GM23338 (cell line): ENCODE measurements around the gene RBM23. TPM values are rescaled to one million over a fixed set of nuclear protein-coding genes. Genes with fewer than 3 reads are reported as not detected.

ENCODE experiments used
- ATAC-seq: fragments of 200-7000 bp; cut with Tn5 transposase; 3 replicates; pipeline ENCODE4 v1.9.1; 2020
- DNase-seq: peaks from one replicate; pipeline ENCODE4 v3.0.0-alpha.2; 2015; ENCODE audit warnings: low spot score
- H2AFZ ChIP-seq: fragments of 200-600 bp; sonication (generic); 2 replicates; pipeline ENCODE4 v1.8.0; 2016; ENCODE audit warnings: antibody characterized with exemption, mild to moderate bottlenecking, moderate library complexity
- H3F3A ChIP-seq: fragments of 200-600 bp; sonication (generic); replicated peaks from 2 replicates; pipeline ENCODE4 v1.8.0; 2017; ENCODE audit warnings: antibody characterized with exemption, mixed run types, low read depth
- H3K27ac ChIP-seq: fragments of 200-600 bp; sonication (generic); 2 replicates; pipeline ENCODE4 v1.6.1; 2016; ENCODE audit warnings: low read depth
- H3K27me3 ChIP-seq: fragments of 200-600 bp; sonication (generic); 2 replicates; pipeline ENCODE4 v1.8.0; 2016; ENCODE audit warnings: mild to moderate bottlenecking, mixed run types, moderate library complexity; ENCODE audit not compliant: insufficient read depth
- H3K36me3 ChIP-seq: fragments of 200-600 bp; sonication (generic); 2 replicates; pipeline ENCODE4 v1.8.0; 2016; ENCODE audit warnings: mild to moderate bottlenecking; ENCODE audit not compliant: insufficient read depth
- H3K4me1 ChIP-seq: fragments of 200-600 bp; sonication (generic); 2 replicates; pipeline ENCODE4 v1.8.0; 2016; ENCODE audit warnings: mild to moderate bottlenecking, moderate library complexity; ENCODE audit not compliant: insufficient read depth
- H3K4me2 ChIP-seq: fragments of 200-600 bp; sonication (generic); 2 replicates; pipeline ENCODE4 v1.7.1; 2017; ENCODE audit warnings: mixed run types
- H3K4me3 ChIP-seq: fragments of 200-600 bp; sonication (generic); 2 replicates; pipeline ENCODE4 v1.6.1; 2016; ENCODE audit warnings: mixed run types
- H3K79me2 ChIP-seq: fragments of 200-600 bp; sonication (generic); replicated peaks from 2 replicates; pipeline ENCODE4 v1.8.0; 2017; ENCODE audit warnings: mild to moderate bottlenecking; ENCODE audit not compliant: insufficient read depth
- H3K9me2 ChIP-seq: fragments of 200-600 bp; sonication (generic); 2 replicates; pipeline ENCODE4 v1.8.0; 2017; ENCODE audit not compliant: insufficient read depth
- H4K20me1 ChIP-seq: fragments of 200-600 bp; sonication (generic); replicated peaks from 2 replicates; pipeline ENCODE4 v1.8.0; 2017; ENCODE audit warnings: mild to moderate bottlenecking; ENCODE audit not compliant: insufficient read depth
- H3K27ac Mint-ChIP-seq: 2 replicates; pipeline ENCODE4 v1.8.0; 2020; ENCODE audit warnings: inconsistent platforms, mild to moderate bottlenecking, moderate library complexity, mixed read lengths
- H3K27me3 Mint-ChIP-seq: 3 replicates; pipeline ENCODE4 v1.8.0; 2022; ENCODE audit warnings: low read depth, mild to moderate bottlenecking, moderate library complexity, mixed read lengths, inconsistent platforms; ENCODE audit not compliant: insufficient read depth, poor library complexity
- H3K36me3 Mint-ChIP-seq: 3 replicates; pipeline ENCODE4 v1.8.0; 2021; ENCODE audit warnings: low read depth, mild to moderate bottlenecking, inconsistent platforms, moderate library complexity, mixed read lengths
- H3K4me1 Mint-ChIP-seq: 3 replicates; pipeline ENCODE4 v1.8.0; 2020; ENCODE audit warnings: mild to moderate bottlenecking, inconsistent platforms, mixed read lengths
- H3K4me3 Mint-ChIP-seq: 3 replicates; pipeline ENCODE4 v1.8.0; 2021; ENCODE audit warnings: moderate library complexity, mild to moderate bottlenecking, inconsistent platforms, mixed read lengths
- H3K9me3 Mint-ChIP-seq: 3 replicates; pipeline ENCODE4 v1.8.0; 2020; ENCODE audit warnings: moderate library complexity, mild to moderate bottlenecking, inconsistent platforms, mixed read lengths
- EZH2 ChIP-seq: fragments of 200-600 bp; sonication (generic); IDR thresholded peaks from one replicate; pipeline ENCODE4 v1.8.0; 2017; ENCODE audit warnings: antibody characterized with exemption, mild to moderate bottlenecking, low read depth; ENCODE audit not compliant: unreplicated experiment
- EZH2phosphoT487 ChIP-seq: fragments of 200-600 bp; sonication (generic); IDR thresholded peaks from one replicate; pipeline ENCODE4 v1.8.1; 2018; ENCODE audit warnings: antibody characterized with exemption; ENCODE audit not compliant: unreplicated experiment
- JUNB ChIP-seq: IDR thresholded peaks from one replicate; pipeline ENCODE4 v1.6.1; 2016; ENCODE audit warnings: antibody characterized with exemption; ENCODE audit not compliant: unreplicated experiment
- NANOG ChIP-seq: IDR thresholded peaks from 2 replicates; pipeline ENCODE4 v1.6.1; 2016; ENCODE audit warnings: antibody characterized with exemption, borderline replicate concordance
- POLR2AphosphoS5 ChIP-seq: IDR thresholded peaks from 2 replicates; pipeline ENCODE4 v1.6.1; 2016; ENCODE audit warnings: antibody characterized with exemption, low read depth
- STAT1 ChIP-seq: IDR thresholded peaks from one replicate; pipeline ENCODE4 v1.6.1; 2016; ENCODE audit warnings: antibody characterized with exemption; ENCODE audit not compliant: unreplicated experiment
- ZNF114 ChIP-seq: fragments of 250-450 bp; sonication (Bioruptor Pico); IDR thresholded peaks from 2 replicates; pipeline ENCODE4 v1.5.0; 2020; ENCODE audit warnings: mild to moderate bottlenecking, moderate library complexity
- polyA plus RNA-seq: library from polyadenylated mRNA; unstranded; fragments of >200 nt; fragmentation: Nextera tagmentation; extraction: Ambion mirVana; gene quantifications from 2 replicates; pipeline ENCODE4 v1.2.1, GENCODE V29; 2016
- total RNA-seq: library from RNA; depleted of rRNA; stranded (reverse); fragments of >200 nt; shearing (Covaris generic); gene quantifications from 2 replicates; pipeline ENCODE4 v1.2.3, GENCODE V29; 2014
- TF ChIP-seq, protein P1 (sequence below): IDR thresholded peaks from 2 replicates; pipeline ENCODE4 v1.6.1; 2016; ENCODE audit warnings: antibody characterized with exemption
- TF ChIP-seq, protein P2 (sequence below): fragments of 250-450 bp; sonication (Bioruptor Pico); IDR thresholded peaks from 2 replicates; pipeline ENCODE4 v1.5.0; 2020; ENCODE audit warnings: mild to moderate bottlenecking, moderate library complexity
- TF ChIP-seq, protein P3 (sequence below), 2 experiments: fragments of 200-600 bp in 1 of 2; sonication (generic) in 1 of 2; conservative IDR thresholded peaks; 2 replicates each; pipeline versions ENCODE4 v1.5.1 to v1.6.1; 2016 to 2017; ENCODE audit warnings: antibody characterized with exemption in 2 of 2, low read depth in 2 of 2, mild to moderate bottlenecking in 2 of 2, moderate library complexity in 1 of 2
- TF ChIP-seq, protein P4 (sequence below): IDR thresholded peaks from one replicate; pipeline ENCODE4 v1.6.1; 2018; ENCODE audit warnings: antibody characterized with exemption; ENCODE audit not compliant: unreplicated experiment

RBM23 gene
- total and polyA plus RNA-seq, 2 experiments from 2014 or later: 14.4 to 52.8 TPM

DNA sequence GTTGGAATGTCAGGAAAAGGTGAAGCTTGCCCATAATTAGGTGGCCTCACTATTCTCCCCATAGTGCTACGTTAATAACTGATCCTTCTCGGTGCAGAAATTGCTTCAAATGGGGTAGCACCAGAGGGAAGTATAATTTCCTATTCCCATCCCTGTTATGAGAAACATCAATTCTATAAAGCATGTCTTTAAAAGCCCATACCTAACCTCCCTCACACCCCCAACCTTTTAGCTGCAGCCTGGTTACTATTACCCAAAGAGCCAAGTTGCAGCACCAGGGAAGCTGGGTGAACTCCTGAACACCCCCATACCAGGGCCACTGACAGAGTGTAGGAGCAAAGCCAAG, 15.2 kb downstream of the RBM23 start:
- Histone ChIP-seq H4K20me1 (peaks cover 4% of the 10 kb centered on the region), H3F3A (peaks cover 16% of the 10 kb centered on the region), H3K4me3 (no peak overlapping the region), H3K4me2 (no peak overlapping the region), H3K9me2 (no peaks in the 10 kb centered on the region), H3K79me2 (no peaks in the 10 kb centered on the region), H3K36me3 (peaks cover 54% of the 10 kb centered on the region), H2AFZ (no peak overlapping the region), H3K4me1 (peaks cover 13% of the 10 kb centered on the region), H3K27ac (no peak overlapping the region), H3K27me3 (peaks cover 4% of the 10 kb centered on the region)
- Mint-ChIP-seq H3K4me1 (peaks cover 3% of the 10 kb centered on the region), H3K9me3 (no peaks in the 10 kb centered on the region), H3K36me3 (peaks cover 70% of the 10 kb centered on the region), H3K4me3 (no peak overlapping the region), H3K27me3 (peaks cover 5% of the 10 kb centered on the region), H3K27ac (no peak overlapping the region)
- ATAC-seq (no peak), DNase-seq (no peak)
- no peak for TF ChIP-seq EZH2
- TF ChIP-seq EZH2phosphoT487: no peak
- no peak for TF ChIP-seq JUNB
- no peak for TF ChIP-seq POLR2AphosphoS5
- TF ChIP-seq NANOG: no peak
- TF ChIP-seq, protein P1, sequence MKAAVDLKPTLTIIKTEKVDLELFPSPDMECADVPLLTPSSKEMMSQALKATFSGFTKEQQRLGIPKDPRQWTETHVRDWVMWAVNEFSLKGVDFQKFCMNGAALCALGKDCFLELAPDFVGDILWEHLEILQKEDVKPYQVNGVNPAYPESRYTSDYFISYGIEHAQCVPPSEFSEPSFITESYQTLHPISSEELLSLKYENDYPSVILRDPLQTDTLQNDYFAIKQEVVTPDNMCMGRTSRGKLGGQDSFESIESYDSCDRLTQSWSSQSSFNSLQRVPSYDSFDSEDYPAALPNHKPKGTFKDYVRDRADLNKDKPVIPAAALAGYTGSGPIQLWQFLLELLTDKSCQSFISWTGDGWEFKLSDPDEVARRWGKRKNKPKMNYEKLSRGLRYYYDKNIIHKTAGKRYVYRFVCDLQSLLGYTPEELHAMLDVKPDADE: no peak
- TF ChIP-seq, protein P2, sequence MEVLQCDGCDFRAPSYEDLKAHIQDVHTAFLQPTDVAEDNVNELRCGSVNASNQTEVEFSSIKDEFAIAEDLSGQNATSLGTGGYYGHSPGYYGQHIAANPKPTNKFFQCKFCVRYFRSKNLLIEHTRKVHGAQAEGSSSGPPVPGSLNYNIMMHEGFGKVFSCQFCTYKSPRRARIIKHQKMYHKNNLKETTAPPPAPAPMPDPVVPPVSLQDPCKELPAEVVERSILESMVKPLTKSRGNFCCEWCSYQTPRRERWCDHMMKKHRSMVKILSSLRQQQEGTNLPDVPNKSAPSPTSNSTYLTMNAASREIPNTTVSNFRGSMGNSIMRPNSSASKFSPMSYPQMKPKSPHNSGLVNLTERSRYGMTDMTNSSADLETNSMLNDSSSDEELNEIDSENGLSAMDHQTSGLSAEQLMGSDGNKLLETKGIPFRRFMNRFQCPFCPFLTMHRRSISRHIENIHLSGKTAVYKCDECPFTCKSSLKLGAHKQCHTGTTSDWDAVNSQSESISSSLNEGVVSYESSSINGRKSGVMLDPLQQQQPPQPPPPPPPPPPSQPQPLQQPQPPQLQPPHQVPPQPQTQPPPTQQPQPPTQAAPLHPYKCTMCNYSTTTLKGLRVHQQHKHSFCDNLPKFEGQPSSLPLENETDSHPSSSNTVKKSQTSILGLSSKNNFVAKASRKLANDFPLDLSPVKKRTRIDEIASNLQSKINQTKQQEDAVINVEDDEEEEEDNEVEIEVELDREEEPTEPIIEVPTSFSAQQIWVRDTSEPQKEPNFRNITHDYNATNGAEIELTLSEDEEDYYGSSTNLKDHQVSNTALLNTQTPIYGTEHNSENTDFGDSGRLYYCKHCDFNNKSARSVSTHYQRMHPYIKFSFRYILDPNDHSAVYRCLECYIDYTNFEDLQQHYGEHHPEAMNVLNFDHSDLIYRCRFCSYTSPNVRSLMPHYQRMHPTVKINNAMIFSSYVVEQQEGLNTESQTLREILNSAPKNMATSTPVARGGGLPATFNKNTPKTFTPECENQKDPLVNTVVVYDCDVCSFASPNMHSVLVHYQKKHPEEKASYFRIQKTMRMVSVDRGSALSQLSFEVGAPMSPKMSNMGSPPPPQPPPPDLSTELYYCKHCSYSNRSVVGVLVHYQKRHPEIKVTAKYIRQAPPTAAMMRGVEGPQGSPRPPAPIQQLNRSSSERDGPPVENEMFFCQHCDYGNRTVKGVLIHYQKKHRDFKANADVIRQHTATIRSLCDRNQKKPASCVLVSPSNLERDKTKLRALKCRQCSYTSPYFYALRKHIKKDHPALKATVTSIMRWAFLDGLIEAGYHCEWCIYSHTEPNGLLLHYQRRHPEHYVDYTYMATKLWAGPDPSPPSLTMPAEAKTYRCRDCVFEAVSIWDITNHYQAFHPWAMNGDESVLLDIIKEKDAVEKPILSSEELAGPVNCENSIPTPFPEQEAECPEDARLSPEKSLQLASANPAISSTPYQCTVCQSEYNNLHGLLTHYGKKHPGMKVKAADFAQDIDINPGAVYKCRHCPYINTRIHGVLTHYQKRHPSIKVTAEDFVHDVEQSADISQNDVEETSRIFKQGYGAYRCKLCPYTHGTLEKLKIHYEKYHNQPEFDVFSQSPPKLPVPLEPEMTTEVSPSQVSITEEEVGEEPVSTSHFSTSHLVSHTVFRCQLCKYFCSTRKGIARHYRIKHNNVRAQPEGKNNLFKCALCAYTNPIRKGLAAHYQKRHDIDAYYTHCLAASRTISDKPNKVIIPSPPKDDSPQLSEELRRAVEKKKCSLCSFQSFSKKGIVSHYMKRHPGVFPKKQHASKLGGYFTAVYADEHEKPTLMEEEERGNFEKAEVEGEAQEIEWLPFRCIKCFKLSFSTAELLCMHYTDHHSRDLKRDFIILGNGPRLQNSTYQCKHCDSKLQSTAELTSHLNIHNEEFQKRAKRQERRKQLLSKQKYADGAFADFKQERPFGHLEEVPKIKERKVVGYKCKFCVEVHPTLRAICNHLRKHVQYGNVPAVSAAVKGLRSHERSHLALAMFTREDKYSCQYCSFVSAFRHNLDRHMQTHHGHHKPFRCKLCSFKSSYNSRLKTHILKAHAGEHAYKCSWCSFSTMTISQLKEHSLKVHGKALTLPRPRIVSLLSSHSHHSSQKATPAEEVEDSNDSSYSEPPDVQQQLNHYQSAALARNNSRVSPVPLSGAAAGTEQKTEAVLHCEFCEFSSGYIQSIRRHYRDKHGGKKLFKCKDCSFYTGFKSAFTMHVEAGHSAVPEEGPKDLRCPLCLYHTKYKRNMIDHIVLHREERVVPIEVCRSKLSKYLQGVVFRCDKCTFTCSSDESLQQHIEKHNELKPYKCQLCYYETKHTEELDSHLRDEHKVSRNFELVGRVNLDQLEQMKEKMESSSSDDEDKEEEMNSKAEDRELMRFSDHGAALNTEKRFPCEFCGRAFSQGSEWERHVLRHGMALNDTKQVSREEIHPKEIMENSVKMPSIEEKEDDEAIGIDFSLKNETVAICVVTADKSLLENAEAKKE (CRISPR knock-in tag): no peak
- no peak for TF ChIP-seq ZNF114 (CRISPR knock-in tag)
- TF ChIP-seq STAT1: no peak
- TF ChIP-seq, protein P3, sequence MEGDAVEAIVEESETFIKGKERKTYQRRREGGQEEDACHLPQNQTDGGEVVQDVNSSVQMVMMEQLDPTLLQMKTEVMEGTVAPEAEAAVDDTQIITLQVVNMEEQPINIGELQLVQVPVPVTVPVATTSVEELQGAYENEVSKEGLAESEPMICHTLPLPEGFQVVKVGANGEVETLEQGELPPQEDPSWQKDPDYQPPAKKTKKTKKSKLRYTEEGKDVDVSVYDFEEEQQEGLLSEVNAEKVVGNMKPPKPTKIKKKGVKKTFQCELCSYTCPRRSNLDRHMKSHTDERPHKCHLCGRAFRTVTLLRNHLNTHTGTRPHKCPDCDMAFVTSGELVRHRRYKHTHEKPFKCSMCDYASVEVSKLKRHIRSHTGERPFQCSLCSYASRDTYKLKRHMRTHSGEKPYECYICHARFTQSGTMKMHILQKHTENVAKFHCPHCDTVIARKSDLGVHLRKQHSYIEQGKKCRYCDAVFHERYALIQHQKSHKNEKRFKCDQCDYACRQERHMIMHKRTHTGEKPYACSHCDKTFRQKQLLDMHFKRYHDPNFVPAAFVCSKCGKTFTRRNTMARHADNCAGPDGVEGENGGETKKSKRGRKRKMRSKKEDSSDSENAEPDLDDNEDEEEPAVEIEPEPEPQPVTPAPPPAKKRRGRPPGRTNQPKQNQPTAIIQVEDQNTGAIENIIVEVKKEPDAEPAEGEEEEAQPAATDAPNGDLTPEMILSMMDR (conservative IDR thresholded peaks at IDR 0.05; ENCODE audit: low read depth in 2 of 2): no peak
- TF ChIP-seq, protein P4, sequence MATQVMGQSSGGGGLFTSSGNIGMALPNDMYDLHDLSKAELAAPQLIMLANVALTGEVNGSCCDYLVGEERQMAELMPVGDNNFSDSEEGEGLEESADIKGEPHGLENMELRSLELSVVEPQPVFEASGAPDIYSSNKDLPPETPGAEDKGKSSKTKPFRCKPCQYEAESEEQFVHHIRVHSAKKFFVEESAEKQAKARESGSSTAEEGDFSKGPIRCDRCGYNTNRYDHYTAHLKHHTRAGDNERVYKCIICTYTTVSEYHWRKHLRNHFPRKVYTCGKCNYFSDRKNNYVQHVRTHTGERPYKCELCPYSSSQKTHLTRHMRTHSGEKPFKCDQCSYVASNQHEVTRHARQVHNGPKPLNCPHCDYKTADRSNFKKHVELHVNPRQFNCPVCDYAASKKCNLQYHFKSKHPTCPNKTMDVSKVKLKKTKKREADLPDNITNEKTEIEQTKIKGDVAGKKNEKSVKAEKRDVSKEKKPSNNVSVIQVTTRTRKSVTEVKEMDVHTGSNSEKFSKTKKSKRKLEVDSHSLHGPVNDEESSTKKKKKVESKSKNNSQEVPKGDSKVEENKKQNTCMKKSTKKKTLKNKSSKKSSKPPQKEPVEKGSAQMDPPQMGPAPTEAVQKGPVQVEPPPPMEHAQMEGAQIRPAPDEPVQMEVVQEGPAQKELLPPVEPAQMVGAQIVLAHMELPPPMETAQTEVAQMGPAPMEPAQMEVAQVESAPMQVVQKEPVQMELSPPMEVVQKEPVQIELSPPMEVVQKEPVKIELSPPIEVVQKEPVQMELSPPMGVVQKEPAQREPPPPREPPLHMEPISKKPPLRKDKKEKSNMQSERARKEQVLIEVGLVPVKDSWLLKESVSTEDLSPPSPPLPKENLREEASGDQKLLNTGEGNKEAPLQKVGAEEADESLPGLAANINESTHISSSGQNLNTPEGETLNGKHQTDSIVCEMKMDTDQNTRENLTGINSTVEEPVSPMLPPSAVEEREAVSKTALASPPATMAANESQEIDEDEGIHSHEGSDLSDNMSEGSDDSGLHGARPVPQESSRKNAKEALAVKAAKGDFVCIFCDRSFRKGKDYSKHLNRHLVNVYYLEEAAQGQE: no peak
